GM21367 (cell line): ENCODE data around the gene AK8.

Experiments used
- ATAC-seq: cut with Tn5 transposase; IDR thresholded peaks from one replicate; pipeline ENCODE4 v1.9.1; 2021; ENCODE audit not compliant: unreplicated experiment

Gene AK8

DNA sequence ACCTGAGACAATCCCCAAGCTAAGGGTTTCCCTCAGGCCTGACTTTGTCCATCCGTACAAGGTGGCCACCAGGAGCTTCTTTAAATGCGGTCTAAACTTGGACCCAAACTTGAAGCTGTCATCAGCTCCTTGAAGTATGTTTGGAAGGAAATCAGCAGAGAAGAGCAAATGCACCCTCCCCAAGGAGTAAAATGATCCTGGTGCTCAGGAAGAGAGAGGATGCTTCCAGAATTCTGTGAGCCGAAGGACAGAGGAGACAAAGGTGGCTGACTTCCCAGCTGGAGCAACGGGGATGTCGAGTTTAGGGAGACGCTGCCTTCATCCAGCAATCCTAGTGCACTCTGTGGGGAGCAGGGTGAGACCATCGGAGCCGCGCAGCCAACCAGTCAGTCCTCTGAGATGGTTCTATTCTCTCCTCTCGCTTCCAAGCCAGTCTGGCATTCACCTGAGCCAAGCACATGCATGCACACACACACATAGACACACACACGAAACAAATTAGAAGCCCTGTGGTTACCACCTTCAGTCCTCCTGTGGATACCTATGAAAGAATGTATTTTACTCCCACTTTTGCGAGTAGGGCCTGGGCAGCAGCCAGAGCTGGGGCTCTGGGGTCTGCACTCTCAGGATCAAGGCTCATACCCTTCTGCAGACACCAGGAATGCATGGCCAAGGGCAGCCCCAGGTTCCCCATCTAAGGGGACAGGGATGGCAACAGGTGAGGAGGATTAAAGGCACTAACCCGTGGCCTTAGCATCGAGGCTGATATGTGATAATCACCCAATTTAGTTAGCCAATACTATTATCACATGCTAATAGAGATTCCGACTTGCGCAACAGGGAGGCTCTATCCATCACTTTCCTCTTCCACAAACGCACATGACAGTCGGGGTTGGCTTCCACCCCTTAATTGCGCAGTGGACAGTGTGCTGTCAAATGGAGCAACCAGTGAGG, 132.1 kb downstream of the AK8 start:
- no peak for ATAC-seq

DNA sequence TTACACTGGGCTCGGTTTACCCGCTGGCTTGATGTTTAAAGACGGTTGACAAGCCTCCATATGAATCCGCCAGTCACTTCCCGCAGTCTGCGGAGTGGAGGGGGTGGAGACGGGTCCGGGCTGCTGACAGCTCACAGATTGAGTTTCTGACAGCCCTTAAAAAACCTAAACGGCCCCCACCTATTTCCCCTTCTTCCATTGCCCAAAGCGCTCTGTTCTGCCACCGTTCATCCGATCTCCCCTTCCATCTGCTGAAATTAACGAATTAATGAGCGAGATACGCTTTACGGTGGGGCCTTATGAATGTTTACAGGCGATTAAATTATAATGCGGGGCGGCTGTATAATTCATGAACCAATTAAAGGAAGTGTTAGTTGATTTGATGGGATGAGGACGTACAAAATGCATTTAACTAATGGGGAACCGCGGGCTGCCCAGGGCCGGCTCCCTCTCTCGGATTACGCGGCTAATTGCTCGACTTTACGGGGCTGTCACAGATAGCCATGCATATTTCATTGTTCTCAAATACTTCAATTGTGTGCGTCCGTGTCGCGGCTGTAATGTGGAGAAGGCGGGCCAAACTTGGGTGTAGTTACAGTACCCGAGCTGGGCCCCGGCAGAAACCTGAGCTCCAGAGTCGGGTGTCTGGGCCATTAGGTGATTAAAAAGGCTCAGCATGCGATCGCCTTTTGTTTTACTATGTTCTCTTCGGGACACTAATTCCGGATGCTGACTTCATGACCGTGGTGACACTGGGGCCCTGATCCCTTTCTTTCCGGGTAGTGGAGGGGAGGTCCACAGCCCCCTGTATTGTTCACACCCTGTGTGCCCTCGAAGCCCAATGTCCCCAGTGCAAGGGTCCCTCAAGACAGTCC, 133.0 kb downstream of the AK8 start:
- no peak for ATAC-seq

DNA sequence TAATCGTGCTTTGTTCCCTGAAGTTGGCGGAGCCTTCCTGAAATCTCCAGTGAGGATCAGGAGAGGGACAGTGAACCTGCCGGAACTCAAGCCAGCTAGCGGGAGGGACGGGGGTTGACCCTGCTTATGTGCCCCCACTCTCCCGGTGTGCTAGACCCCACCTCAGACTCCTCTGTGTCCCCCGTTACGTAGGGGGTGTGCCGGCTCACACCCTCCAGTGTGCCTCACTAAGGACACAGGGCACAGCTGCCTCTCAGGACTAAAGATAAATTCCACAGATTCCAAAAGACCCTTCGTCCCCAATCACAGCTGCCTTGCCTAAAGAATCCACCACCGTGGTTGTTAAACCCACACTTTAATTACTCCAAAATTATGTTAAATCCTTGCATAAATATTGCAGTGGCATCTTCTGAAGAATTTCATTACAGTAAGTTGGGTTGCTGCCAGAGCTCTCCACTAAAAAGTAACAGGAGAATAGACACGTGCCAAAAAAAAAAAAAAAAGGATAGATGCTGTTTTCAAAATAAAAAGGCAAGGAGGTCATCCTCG, 134.1 kb downstream of the AK8 start:
- no peak for ATAC-seq

DNA sequence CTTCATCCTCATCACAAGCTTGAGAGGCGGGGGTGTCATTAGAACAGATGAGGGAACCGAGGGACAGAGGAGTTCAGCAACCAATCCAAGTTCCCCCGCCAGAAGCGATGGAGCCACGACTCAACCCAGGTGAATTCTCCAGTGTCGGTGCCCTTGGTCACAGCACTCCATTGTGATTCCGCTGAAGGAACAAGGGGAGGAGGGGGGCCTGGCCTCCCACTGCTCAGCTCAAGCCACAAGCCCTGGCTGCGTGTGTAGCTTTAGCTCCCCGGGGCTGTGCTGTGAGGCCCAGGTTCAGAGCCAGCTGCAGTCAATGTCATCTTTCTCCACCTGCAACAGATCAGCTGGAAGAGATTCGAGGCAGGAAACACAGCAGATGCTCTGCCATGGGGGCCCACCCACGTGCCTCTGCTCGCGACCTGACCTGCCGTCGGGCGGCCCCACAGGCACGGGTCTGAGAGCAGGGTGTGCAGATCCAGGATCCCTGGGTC, 135.2 kb downstream of the AK8 start:
- ATAC-seq = no peak

DNA sequence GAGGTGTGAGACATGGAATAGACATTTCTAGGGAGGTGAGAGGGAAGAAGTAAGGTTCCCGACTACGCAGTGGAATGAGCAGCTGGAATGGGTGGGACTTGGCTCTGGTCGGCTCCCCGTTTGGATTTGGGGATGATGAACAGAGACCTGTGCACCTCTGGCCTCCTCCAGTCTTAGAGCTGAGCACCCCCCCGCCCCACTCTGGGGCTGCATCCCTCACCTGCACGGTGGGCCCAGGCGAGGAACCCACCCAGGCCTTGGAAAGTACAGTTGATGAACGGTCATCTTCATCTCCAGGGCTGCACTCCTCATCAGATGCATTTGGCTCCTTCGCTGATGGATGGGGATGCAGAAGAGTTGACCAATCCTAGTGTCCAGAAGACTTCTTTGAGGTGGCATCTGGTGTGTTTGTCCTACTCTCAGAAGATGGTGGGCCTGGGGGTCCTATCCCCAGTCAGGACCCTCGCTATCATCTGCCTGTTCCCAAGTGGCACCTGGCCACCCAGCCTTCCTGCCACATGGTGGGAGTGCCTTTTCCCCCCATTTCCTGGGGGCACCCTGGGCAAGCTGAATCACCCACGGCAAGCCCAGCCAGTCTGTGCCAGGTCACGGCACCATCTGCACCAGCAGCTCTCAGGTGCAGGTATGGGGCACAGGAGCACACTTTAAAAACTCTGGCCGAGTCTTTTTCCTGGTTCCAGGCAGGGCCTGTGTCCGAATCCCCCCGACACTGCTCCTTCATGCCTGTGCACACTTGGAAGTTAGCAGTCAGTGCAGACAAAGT, 137.4 kb downstream of the AK8 start:
- no peak for ATAC-seq

DNA sequence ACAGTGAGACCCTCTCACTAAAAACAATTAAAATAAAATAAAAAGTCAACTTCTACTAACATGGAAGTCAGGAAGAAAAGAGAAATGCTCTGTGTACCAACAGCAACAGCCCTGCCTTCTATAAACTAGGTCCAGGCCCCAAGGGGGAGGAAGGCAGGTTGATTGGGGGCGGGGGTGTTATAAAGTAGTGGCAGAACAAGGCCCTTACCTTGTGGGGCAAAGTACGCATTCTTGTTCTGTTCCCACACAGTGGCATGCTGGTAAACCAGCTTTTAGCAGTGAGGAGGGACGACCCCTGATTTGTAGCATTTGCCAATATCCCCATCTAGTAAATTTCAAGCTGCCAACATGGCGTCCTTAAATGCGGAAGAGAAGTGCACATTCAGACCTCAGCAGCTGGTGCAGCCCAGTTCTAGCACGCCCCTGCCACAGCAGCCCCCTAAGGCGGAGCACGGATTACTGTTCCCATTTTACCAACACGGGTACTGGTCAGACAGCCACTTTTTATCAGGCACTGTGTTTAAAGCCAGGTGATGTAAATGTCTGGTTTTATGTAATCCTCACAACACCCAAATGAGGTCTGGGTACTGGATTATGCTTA, 138.3 kb downstream of the AK8 start:
- no peak for ATAC-seq

DNA sequence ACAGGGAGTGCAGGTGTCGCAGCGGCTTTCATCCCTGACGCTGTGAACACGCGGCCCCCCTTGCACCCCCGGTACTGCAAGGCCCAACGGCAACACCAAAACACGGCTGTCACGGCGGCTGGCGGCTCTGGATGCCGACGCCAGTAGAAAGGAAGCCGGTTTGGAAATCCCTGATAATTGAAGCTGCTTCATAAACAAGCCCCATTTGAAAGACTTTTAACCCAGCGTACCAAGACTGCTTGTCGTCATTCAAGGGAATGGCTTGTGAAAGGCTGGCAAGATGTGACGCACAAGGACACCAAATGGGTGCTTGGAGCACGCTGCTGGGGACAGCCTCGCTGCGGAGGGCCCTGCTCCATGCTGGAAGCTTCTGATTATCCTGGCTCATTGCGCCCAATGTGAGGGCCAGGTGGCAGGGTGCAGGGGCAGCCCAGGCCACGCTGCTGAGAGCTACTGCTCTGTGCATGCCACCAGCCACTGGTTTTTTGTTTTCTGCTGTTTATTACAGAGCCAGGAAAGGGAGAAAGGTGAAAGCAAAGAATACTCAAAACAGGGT, 144.7 kb downstream of the AK8 start:
- ATAC-seq = no peak

DNA sequence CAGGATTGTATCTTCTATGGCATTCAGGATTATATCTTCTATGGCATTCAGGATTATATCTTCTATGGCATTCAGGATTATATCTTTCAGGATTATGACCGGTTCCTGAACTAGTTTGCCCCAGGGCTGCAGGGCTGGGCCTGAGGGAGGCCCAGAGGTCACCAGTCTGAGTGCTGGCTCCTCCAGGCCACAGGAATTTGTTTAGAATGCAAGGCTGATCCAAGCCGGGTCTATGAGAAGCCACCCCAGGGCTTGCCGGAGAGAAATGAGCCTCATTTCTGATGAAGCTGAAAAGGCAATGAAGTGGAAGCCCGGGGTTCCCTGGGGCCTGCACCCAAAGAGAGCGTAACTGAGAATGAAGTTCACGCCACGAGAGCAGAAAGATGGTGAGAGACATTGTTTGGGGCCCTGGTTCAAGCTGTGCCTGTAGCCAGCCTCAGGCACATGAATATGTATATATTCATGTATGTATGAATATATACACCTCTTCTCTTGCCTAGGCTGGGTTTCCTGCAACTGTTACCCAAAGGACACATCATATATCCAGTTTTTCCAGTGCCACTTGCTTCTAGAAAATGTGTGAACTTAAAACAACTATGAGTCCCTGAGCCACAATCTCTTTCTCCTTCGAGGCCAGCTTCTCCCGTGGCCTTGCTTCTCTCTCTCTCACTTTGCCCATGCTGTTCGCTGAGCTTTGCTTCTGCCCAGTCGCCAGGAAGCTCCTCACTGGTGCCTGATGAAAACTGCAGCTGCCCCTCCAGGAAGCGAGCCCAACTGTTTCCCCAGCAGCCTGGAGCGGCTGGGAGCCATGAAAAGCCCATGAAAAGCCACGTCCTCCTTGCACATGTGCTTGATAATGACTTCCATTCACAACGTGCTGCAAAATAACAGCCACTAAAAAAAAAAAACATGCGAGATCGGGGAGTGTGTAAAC, 145.5 kb downstream of the AK8 start:
- no peak for ATAC-seq

DNA sequence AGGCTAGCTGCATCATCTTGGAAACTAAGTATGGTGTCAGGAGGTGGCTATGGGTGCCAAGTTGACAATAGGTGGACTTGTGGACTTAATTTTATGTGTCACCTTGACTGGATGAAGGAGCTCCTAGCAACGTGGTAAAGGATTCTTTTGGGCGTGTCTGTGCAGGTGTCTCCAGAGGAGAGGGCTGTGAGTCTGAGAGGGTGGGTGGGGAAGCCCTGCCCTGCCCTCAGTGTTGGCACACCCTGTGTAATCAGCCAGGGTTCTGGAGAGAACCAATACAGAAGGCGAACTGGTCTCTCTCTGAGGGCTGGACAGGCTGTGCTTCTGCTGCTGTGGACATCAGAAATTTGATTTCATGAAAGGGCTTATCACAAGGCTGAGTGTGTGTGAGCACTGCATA, 146.9 kb downstream of the AK8 start:
- ATAC-seq = no peak

DNA sequence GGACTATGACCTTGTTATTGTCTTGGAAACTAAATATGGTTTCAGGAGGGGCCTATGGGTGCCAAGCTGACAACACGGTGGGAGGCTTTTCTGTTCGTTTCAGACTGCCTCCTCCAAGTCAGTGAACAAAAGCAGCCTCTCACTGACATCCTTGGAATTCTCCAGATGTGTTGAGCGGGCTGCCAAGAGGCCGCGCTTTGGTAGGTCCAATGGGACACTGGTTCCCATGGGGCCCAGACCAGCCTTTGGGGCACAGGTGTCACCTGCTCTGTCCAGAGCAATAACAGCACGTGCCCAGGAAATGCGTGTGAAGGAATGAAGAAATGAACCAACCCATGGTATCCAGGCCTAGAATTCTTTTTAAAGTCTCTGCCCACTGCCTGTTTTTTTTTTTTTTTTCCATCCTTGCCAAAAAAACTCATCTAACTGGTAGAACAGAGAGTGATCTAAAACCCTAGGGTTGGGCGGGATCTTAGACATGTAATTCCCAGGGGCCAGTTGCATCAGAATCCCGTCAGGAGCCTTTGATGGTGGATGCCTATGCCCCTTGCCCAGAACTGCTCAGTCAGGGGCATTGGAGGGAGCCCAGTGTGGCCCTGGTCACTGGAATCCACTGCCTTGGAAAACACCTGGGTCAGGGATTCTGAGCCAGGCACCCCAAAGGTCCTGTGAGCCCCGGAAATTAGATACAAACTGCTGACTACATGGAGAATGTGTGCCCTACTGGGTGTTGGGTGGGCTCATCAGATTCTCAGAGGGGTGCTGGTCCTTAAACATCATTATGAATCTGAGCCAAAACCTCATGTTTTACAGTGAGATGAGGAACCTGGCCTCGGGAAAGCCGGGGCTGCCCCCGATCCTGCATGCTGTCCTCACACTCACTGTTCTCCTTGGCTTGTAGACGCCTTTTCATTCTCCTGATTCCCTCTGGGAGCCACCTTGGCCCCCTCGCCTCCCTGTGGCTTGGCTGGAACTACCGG, 147.7 kb downstream of the AK8 start:
- no peak for ATAC-seq

DNA sequence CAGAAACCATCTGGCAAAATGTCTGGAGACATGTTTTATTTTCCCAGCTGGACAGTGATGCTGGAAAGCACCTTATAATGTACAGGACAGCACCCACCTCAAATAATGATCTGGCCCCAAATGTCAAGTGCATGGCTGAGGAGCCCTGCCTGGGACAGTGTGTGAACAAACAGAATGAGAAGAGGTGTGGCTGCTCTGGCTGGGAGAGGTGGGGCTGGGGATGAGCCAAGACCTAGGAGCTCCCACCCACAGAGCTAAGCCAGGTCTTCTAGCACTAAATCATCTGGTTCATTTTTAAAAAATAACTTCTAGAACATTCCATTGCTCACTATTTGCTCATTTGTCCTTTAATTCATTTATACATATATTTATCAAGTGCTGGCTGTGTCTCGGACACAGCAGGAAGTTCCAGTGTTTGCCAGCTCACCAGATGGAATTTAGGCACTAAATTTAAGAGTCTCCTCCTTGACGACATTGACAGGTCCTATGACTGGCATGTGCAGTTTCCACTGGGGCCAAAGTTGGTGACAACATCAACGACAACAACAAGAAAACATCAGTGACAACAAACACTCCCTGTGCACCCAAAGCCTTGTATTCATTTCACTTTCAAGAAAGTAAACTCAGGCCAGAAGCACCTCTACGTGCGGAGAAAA, 148.7 kb downstream of the AK8 start:
- no peak for ATAC-seq

DNA sequence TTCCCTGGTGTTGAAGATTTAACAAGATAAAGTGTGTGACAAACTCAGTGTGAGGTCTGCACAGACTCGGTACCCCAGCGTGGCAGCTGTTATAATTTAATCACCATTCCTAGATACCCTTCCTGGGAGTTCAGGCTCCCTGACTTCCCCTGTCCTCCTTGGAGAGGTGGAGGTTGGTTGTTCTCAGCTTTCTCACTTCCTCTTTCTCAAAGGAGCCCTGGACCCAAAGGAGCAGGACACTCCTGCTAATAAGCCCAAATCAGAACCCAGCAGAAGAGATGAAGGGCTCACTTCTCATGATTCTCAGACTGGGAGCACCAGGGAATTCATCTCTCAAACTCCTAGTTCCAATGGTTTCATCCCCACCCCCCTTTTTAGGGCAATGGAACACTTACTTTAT, 149.6 kb downstream of the AK8 start:
- ATAC-seq = no peak

DNA sequence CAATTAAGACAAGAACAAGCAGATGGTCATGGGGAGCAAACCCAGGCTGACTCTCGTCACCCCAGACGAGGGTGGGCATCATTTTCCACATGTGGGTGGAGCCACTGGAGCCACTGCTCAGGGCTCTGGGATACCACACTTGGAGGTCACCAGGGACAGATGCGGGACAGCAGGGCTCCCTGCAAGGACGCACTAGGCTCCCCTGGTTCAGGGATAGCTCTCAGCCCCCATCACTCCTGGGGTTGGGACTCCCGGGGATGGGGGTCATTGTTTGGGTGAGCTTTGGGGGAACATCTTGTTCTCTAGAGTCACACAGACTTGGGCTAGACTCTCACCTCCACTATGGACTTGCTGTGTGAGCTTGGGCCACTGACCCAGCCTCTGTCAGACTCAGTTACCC, 150.0 kb downstream of the AK8 start:
- no peak for ATAC-seq

DNA sequence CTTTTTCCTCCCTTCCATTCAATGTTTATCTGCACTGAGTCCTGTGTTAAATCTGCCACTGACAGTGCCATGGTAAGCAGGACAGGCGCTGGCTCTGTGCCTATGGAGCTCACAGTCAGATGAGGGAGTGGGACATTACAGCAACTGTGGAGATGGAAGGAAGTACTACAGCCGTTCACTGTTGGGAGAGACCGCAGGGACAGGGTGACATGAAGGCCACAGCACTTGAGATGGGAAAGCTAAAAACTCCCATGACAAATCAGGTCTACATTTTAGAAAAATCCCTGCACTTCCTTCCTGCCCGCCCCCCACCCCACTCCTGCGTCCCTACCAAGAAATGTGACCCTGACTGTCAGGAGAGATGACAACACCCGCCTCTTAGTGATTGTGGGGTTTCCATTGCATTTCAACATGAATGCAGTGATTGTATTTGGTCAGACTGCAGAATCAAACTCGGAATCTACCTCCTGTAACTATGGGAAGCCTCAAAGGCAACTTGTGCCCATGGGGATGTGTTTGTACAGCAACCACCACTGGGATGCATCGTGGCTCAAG, 151.4 kb downstream of the AK8 start:
- no peak for ATAC-seq

DNA sequence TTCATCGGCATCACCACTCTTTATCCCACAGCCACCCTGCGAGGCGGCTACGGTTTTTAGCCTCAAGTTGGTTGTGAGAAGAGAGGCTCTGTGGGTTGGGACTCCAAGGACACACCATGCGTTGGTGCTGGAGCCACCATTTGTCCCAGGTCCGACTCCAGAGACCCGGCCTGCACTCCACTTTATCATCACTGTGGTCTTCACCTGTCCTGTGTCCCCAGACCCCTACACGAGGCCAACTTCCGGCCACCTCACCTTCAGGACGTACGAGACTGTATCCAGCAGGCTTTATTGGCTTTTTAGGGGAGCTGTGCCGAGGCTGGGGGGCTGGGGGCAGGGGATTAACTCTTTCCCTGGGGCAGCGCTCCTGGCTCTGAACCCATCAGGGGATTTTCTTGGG, 152.8 kb downstream of the AK8 start:
- no peak for ATAC-seq

DNA sequence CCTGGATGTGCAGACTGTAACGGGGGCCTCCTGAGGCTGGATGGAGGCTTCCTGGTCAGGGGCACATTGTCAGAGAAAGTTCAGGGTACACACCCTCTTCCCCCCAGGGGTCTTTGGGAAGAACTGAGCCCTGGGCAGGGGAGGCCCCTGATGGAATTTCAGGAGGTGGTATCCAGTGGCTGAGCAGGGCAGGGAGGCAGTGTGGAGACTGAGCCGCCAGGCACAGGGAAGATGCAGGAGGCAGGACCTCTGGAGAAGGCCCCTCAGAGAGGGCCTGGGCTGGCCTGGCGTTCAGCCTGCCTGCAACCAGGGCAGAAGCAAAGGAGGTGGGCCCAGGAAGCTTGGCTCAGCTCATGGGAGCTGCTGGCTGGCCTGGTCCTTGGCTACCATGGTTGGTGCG, 154.3 kb downstream of the AK8 start:
- no peak for ATAC-seq

DNA sequence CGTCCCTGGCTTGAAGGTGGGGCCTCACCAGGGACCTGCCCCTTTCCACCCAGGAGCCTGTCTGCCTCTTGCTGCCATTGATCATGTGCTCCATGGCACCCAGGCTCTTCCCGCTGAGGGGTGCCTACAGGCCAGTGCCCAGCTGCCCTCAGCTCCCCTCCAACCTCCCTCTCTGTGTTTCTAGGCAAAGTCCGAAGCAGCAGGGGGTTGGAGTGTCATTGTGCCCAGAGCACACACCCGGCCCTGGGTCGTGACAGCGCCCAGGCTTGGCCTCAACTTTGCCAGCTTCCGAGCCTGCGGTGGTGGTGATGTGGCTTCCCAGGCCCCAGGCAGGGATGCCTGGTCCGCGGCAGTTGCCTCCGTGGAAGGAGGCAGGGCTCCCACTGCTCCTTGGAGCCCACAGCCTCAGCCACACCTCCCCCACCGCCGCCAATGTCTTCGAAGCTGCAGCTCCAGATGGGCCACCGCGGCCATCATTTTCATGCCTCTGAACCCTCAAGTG, 155.5 kb downstream of the AK8 start:
- no peak for ATAC-seq
